Vagina (tissue), 2 donors: ENCODE data around the gene JAKMIP1. TPM values are rescaled to one million over a fixed set of nuclear protein-coding genes. Genes with fewer than 3 reads are reported as not detected.

Experiments used
- DNase-seq, 2 donors: peaks; one replicate each; pipeline ENCODE4 v3.0.0-alpha.2; 2017; ENCODE audit errors: extremely low spot score in 2 of 2
- H3K27ac ChIP-seq: fragments of 200-600 bp; sonication (generic); one replicate; pipeline ENCODE4 v1.5.1; 2019
- H3K27me3 ChIP-seq: fragments of 200-600 bp; sonication (generic); one replicate; pipeline ENCODE4 v1.5.1; 2019
- H3K36me3 ChIP-seq, 2 donors: fragments of 200-600 bp; sonication (generic); one replicate each; pipeline ENCODE4 v1.5.1; 2017 to 2019
- H3K4me1 ChIP-seq: fragments of 200-600 bp; sonication (generic); one replicate; pipeline ENCODE4 v1.5.1; 2019
- H3K4me3 ChIP-seq, 2 donors: fragments of 200-600 bp; sonication (generic); 1 replicate in 1 of 2; 2 replicates in 1 of 2; pipeline ENCODE4 v1.5.1; 2016 to 2019
- H3K9me3 ChIP-seq: fragments of 200-600 bp; sonication (generic); one replicate; pipeline ENCODE4 v1.5.1; 2019
- POLR2A ChIP-seq, 2 donors: fragments of 450-650 bp; IDR thresholded peaks; one replicate each; pipeline ENCODE4 v1.6.1; 2017; ENCODE audit warnings: antibody characterized with exemption in 2 of 2, mild to moderate bottlenecking in 2 of 2, moderate library complexity in 2 of 2
- POLR2AphosphoS5 ChIP-seq, 2 donors: sonication (generic); formaldehyde crosslinking; IDR thresholded peaks; one replicate each; pipeline ENCODE4 v1.9.0; 2017; ENCODE audit warnings: antibody characterized with exemption in 2 of 2, mild to moderate bottlenecking in 2 of 2, low read depth in 1 of 2; ENCODE audit not compliant: insufficient read depth in 1 of 2
- intact Hi-C: fragments of 100-400 bp; cut with DNase I; formaldehyde crosslinking; loops from one replicate; pipeline ENCODE4 v1.15.1; 2023
- total RNA-seq: library from RNA; depleted of rRNA; stranded (reverse); fragments of >200 nt; gene quantifications from one replicate; pipeline ENCODE4 v1.2.3, GENCODE V29; 2016
- TF ChIP-seq, protein P1 (sequence below), 3 experiments: fragments of 450-650 bp in 2 of 3; fragments of 200-600 bp in 1 of 3; sonication (generic) in 1 of 3; IDR thresholded peaks; one replicate each; pipeline ENCODE4 v1.5.1; 2017 to 2019; ENCODE audit warnings: antibody characterized with exemption in 3 of 3, mild to moderate bottlenecking in 2 of 3, moderate library complexity in 2 of 3

JAKMIP1 gene
- total RNA-seq, 1 donor from 2014 or later, result 5.2 TPM

DNA sequence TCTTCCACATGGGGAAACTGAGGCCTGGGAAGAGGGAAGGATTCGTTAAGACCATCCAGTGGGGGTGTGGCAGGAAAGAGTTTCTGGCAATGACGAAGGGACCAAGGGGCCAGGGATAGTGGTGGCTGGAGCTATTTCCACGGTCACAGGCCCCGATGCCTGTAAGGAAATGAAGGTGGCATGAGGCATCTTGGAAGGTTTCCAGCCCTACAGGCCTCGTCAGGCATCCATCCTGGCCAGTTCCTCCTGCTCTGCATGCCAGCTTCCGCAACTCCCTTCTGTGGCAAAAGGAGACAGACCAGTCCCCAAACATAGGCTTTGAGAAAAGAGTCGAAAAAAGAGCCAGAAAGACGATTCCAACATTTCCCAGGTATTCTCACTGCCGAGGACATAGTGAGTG is 173.0 kb downstream of the JAKMIP1 start:
- intact Hi-C loops, result no loop called here
- Histone ChIP-seq H3K36me3 (no peaks in the 10 kb centered on the region), H3K27me3 (no peaks in the 10 kb centered on the region), H3K4me3 (no peak overlapping the region), H3K27ac (no peak overlapping the region), H3K4me1 (peaks cover 3% of the 10 kb centered on the region), H3K9me3 (no peaks in the 10 kb centered on the region)
- no peak for TF ChIP-seq POLR2A (IDR thresholded peaks at IDR 0.05)
- no peak for TF ChIP-seq POLR2AphosphoS5 (IDR thresholded peaks at IDR 0.05; ENCODE audit: insufficient read depth in 1 of 2, low read depth in 1 of 2)
- TF ChIP-seq, protein P1, sequence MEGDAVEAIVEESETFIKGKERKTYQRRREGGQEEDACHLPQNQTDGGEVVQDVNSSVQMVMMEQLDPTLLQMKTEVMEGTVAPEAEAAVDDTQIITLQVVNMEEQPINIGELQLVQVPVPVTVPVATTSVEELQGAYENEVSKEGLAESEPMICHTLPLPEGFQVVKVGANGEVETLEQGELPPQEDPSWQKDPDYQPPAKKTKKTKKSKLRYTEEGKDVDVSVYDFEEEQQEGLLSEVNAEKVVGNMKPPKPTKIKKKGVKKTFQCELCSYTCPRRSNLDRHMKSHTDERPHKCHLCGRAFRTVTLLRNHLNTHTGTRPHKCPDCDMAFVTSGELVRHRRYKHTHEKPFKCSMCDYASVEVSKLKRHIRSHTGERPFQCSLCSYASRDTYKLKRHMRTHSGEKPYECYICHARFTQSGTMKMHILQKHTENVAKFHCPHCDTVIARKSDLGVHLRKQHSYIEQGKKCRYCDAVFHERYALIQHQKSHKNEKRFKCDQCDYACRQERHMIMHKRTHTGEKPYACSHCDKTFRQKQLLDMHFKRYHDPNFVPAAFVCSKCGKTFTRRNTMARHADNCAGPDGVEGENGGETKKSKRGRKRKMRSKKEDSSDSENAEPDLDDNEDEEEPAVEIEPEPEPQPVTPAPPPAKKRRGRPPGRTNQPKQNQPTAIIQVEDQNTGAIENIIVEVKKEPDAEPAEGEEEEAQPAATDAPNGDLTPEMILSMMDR (IDR thresholded peaks at IDR 0.05), result no peak
- DNase-seq, result no peak

DNA sequence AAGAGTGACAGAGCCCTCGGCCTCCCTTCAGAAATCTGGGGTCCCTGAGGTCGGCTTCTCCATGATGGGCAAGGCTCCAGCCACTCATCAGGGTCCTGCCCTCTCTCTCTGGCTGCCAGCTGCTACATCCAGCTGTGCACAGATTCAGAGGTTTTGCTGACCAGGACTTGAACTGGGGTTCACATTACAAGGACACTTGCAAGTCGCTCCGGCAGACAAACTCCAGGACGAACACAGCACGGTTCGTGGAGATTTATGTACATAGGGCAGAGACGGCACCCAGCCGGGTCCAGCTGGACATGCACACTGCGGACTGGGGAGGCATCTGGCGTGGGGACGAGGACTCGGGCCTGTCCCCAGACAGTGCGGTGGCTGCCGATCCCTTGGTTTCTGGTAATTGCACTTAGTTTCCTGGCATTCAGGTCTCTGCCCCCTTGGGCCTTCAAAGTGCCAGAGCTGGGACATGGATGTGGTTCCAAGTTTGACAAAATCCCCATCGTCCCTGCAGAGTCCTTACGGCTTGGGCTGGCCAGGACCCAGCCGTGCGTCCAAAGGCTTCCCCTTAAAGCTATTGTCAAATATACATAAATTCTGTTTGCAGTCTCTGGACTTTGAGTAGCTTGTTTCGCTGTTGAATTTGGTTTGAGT is 175.9 kb downstream of the JAKMIP1 start:
- no peaks in the 10 kb centered on the region for H3K9me3 ChIP-seq
- H3K4me3 ChIP-seq, result no peak overlapping the region
- no peak for DNase-seq
- H3K27ac ChIP-seq, result no peak overlapping the region
- H3K27me3 ChIP-seq, result no peaks in the 10 kb centered on the region
- H3K4me1 ChIP-seq, result no peaks in the 10 kb centered on the region
- TF ChIP-seq POLR2A (IDR thresholded peaks at IDR 0.05), result no peak
- TF ChIP-seq, protein P1 (IDR thresholded peaks at IDR 0.05), result no peak
- TF ChIP-seq POLR2AphosphoS5 (IDR thresholded peaks at IDR 0.05; ENCODE audit: insufficient read depth in 1 of 2, low read depth in 1 of 2), result no peak
- intact Hi-C loops, result no loop called here
- no peaks in the 10 kb centered on the region for H3K36me3 ChIP-seq

DNA sequence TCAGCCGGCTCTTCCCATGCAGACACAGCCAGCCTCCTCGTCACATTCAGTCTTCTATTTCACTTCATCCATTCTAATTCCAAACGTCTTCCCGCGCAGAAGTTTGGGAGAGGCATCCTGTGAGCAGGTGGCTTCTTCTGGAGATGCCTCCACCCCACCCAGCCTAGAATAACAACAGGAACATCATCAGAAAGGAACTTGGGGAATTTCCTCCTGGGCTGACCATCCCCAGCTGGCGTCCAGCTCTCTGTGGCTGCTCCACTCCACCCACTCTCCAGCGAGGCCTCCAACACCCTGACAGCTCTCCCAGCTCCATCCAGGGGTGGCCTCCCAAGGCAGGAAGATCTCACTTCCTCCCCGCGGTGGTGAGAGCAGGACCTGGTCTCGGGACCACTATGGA is 176.6 kb downstream of the JAKMIP1 start:
- intact Hi-C loops, result no loop called here
- Histone ChIP-seq H3K9me3 (no peaks in the 10 kb centered on the region), H3K36me3 (no peaks in the 10 kb centered on the region), H3K27ac (no peak overlapping the region), H3K4me3 (no peak overlapping the region), H3K4me1 (no peaks in the 10 kb centered on the region), H3K27me3 (no peaks in the 10 kb centered on the region)
- no peak for TF ChIP-seq POLR2A (IDR thresholded peaks at IDR 0.05)
- TF ChIP-seq, protein P1 (IDR thresholded peaks at IDR 0.05), result no peak
- no peak for TF ChIP-seq POLR2AphosphoS5 (IDR thresholded peaks at IDR 0.05; ENCODE audit: insufficient read depth in 1 of 2, low read depth in 1 of 2)
- no peak for DNase-seq

DNA sequence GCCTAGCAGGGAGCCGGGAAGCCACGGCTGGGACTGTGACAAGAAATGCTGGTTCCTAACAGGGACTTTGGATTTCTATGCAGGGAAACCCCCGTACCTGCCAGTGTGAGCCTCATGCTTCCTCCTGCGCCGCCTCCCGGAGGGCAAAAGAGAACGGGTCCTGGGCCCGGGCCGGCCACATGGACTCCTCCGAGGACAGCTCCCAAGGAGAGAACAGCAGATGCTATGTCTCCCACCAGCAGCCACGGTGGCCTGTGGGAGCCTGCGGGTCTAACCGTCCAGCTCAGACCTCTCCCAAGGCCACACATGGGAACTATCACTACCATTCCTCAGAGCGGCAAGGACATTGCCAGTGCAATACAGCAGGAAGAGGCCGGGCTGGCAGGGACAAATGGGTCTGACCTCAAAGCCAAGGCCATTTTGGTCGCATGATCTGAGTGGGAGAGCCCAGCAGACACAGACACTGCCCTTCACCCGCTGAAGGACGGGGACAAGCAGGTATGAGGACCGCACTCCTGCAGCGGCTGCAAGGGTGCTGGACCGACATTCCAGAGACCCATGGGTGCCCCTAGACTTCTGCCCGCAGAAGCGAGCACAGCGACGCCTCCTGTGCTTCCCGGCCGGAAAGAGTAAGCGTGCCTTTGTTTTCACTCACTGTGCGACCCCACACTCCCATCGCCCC is 177.6 kb downstream of the JAKMIP1 start:
- no peak overlapping the region for H3K4me3 ChIP-seq
- DNase-seq, result no peak
- H3K36me3 ChIP-seq, result no peaks in the 10 kb centered on the region
- no peaks in the 10 kb centered on the region for H3K4me1 ChIP-seq
- H3K27ac ChIP-seq, result no peak overlapping the region
- no peaks in the 10 kb centered on the region for H3K27me3 ChIP-seq
- TF ChIP-seq POLR2AphosphoS5 (IDR thresholded peaks at IDR 0.05; ENCODE audit: insufficient read depth in 1 of 2, low read depth in 1 of 2), result no peak
- no peak for TF ChIP-seq POLR2A (IDR thresholded peaks at IDR 0.05)
- TF ChIP-seq, protein P1 (IDR thresholded peaks at IDR 0.05), result no peak
- H3K9me3 ChIP-seq, result no peaks in the 10 kb centered on the region
- intact Hi-C loops, result no loop called here
